Stimulated activated CD8-positive, alpha-beta memory T cell treated with anti-CD3 and anti-CD28 coated beads, Interleukin-4, amount 100 ng/mL, for 4 hours (primary cell): ENCODE data around the gene NADSYN1.

Experiments used
- DNase-seq, 2 donors: peaks; one replicate each; pipeline ENCODE4 v3.0.0-alpha.2; 2020; ENCODE audit warnings: low read depth in 2 of 2, low spot score in 1 of 2

The NADSYN1 gene

GRCh38 chr11:71433648-71434450 lies 19.2 kb upstream of the NADSYN1 start:
- DNase-seq: no peak

DNA sequence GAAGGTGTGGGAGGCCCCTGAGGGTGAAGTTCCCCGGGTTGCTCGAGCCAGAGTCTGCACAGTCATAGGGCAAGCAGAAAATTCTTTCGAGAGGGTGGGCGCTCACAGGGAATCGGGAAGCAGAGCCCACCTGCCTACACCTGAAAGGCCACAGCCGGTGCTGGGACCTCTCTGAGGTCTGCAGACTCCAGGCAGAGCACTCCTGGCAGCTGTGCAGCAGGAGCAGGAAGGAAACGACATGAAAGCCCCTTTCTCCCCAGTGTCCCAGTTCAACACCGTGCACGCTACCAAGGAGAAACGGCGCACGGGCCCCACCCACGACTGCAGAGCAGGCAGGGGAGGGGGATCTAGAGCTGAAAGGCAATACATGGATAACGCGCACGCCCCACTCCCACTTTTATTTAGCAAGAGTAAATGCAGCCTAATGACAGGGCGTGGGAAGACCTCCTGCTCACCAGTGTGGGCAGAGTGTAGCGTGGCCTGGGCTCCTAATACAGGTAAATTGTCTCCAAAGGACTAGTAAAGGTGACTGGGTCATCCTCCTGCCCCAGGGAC lies 18.4 kb upstream of the NADSYN1 start:
- DNase-seq: no peak

GRCh38 chr11:71435278-71435951 lies 17.6 kb upstream of the NADSYN1 start:
- DNase-seq: no peak

DNA sequence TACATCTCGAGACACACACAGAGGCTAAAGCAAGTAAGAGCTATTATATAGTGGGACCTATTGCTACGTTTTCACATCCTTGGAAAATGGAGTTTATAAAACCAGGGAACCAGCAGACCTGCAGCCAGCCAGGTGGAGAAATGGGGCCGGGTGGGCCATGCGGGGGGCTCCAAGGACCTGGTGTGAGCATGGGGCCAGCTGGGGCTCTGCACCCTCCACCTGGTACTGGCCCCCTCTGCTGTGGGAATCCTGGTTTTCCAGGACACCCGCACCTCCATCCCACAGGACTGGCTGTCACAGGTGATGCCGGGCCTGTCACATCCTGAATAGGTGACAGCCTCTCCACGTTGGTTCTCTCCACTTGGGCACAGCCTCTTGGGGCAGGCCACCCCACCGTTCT lies 16.1 kb upstream of the NADSYN1 start:
- no peak for DNase-seq

DNA sequence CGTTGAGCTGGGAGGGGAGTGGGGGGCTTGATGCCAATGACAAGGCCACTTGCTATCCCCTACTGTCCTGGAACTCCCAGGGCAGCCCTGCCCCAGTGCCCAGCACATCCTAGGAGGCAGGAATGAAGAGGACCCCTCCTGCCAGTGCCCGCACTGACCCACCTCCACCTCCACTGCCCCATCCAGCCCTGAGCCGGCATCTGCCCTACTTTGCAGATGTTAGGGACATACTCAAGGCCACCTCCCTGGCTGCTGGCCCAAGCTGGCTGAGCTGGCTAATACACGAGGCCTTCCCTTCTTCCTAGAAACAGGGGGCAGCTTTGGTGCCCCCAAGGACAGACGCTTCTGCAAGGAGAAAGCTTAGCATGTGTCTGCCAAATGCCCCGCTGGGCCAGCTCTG lies 15.6 kb upstream of the NADSYN1 start:
- DNase-seq: no peak

- DNase-seq: no peak
Measured at GRCh38 chr11:71437879-71438278, 15.1 kb upstream of the NADSYN1 start.

GRCh38 chr11:71438650-71439049 lies 14.4 kb upstream of the NADSYN1 start:
- DNase-seq: no peak

- no peak for DNase-seq
Measured at GRCh38 chr11:71440021-71440755, 12.8 kb upstream of the NADSYN1 start.

DNA sequence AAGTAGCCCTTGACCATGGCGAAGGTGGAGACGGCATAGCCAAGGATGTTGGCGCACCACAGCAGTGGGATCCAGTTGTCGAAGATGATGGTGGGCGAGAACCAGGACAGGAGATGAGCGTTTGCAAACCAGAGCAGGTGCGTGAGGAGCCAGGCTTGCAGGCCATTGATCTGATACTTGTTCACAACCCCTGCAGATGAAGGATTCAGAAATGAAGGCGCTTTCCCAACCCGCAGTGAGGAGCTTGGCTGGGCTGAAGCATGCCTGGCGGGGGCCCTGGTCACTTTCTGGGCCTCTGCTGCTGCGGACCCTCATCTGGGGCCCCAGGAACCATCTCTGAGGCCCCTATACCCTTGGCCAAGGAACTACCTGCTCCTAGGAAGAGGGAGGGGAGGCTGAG lies 11.8 kb upstream of the NADSYN1 start:
- no peak for DNase-seq

- no peak for DNase-seq
Measured at GRCh38 chr11:71442123-71442522, 10.9 kb upstream of the NADSYN1 start.

DNA sequence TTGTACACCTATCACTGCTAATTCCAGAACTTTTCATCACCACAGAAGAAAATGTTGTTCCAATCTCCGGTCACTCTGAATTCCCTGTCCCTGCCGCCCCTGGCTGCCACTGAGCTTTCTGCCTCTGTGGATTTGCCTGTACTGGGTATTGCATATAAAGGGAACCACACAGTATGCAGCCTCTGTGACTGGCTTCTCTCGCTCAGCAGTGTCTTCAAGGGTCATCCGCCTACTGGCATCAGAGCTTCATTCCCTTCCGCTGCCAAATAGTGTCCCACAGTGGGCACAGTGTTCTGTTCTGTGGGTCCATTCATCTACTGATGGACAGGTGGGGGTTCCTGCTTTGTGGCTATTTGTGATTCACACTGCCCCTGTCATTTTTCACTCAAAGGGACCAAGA lies 10.1 kb upstream of the NADSYN1 start:
- no peak for DNase-seq

DNA sequence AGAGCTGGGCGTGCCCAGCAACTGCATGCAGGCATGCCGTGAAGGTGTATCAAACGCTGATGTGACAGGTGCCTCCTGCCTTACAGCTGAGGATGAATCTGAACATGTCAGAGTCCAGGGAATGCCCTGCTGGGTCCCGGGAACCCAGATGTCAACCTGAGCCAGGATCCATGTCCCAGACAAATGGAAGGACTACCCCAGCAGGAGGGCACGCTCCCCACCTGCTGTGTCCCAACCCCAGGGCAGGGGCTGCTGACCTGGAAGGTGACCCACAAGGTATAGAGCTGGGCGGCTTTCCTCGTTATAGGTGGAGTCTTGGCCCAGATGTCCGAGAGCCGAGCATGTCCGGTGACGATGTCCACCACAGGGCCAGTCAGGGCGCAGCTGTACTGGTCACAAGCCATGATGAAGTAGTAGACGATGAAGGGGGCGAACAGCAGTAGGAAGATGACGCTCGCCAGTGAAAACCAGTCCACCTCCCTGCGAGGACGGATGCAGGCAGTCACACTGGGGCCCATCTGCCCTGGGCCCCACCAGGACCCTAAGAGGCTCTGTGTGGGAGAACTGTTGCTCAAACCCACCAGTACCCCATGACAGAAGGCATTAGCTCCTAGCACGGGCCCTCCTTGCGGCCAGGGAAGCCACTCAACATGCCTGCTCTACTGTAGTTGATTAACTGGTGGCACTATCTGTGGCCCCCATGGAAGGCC lies 9.1 kb upstream of the NADSYN1 start:
- DNase-seq: no peak

DNA sequence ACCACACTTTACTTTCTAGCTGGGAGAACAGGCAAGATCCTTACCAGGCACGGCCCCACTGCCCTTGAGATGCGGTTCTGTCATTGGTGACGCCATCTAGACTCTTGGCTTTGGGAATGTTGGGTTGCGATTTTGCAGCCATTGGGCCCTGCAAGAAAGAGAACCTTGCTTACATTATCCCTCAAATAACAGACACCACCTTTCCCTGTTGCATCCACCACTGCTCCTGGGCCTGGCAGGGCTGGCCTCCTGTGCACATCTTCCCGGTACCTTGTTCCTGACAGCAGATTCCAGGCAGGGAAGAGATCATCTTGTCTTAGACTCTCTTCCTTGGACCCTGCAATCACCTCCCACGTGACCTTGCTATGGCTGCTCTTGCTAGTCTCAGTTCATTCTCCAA lies 8.2 kb upstream of the NADSYN1 start:
- DNase-seq: no peak

DNA sequence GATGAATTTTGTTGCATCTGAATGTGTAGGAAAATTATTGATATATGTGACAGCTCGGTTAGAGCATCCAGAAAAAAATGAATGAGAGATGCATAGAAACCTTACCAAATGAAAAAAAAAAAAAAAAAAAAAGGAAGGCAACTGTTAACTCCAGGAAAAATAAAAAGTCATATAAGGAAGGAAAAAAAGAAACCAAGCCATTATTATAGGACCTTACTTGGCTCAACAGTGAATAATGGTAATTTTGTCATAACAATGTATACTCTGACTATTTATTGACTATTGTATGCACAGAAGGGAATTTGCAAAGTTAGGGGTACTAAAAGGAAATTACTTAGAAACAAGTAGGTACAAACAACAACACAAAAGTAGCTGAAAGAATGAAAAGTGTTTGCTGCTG lies 6.9 kb upstream of the NADSYN1 start:
- no peak for DNase-seq

DNA sequence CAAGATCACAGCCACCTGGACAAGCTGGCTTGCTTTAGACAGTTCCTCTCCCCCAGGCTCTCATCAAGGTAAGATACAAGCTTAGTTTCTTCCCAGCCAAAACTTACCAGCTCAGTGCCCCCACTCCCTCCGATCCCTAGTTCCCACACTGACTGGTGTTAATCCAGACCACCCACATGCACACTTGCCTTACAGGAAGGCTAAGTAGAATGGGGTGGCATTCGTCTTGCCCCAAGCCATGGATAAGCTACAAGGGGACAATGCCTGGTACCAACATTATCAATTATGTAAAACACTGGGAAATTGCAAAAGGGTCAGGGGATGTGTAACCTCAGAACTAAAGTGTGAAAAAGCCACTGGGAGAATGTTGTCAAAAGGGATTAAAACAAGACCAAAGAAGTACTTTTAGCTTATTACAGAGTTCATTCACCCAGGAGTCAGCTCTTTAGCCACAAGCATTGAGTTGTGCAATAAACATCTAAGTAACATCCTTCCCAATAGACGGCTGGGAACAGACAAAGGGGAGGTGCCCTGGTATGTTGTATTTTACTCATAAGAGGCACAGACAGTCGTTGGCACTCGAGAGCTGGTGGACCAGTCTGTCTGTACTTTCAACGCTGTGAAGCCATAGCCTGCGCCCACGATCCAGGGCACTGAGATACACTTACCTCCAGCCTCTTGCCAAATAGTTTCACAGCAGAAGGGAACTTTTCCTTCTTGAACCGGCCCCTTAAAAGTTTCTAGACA lies 5.9 kb upstream of the NADSYN1 start:
- no peak for DNase-seq

DNA sequence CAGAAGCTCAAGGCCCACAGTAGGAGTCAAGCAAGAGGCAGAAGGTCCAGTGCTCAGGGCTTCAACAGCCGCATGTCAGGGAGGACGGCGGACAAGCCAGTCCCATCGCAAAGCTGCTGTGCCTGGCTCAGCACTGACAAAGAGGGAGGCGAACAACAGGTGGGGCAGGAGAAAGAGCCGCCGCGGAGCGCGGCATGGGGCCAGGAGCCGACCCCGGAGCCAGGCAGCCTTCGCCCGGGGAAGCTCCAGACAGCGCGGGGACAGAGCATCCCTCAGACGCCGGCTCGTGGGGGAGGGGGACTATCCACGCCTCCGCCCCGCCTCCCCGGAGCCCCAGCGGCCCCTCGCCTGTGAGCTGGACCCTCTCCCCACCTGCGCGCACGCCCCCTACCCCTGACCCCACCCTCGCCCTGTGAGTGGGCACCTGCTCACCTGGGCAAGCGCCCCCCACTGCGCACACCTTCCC lies 5.2 kb upstream of the NADSYN1 start:
- DNase-seq: no peak

DNA sequence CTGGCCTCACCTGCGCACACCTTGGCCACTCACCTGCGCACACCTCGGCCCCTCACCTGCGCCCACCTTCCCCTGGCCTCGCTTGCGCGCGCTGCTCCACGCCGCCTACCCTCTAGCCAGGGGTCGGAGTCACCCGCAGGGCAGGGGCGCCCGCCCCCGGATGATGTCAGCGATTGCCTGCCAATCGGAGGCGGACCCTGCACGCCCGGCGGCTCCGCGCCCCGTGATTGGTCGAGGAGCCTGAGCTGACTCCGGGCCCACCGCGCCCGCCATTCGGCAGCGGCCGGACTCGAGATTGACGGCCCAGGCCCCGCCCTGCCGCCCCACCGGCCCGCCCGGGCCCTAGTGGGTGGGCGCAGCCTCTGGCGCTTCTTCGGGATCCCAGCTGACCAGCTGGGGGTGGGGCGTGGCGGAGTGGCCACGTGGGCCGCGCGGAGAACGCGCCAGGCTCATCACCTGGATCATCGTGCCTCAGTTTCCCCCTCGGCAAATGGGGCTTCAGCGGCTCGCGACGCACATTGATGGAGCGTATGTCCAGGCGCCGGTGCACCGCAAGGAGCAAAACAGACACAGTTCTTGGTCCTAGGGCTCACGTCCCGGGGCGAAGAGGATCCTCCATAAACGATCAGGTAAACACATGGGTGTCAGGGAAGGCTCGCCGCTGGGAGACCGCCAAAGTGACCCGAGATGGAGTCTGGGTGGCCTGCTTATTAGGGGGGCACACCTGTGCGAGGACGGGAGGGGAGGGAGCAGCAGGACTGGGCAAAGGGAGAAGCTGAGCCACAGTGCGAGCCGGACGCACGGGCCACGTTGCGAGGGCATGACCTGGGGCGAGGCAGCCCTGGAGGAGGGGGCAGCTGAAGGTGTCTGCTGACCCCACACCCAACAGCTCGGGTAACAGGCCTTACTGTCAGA lies 4.5 kb upstream of the NADSYN1 start, which contains the start of gene DHCR7:
TSS of gene DHCR7 (minus strand) at position 137 of the 915 bp plus-strand sequence. CDS start 3,441 bp downstream, outside the sequence.
- DNase-seq: peak; percentile 89 to 90

GRCh38 chr11:71449596-71449995 lies 3.4 kb upstream of the NADSYN1 start:
- DNase-seq: no peak

DNA sequence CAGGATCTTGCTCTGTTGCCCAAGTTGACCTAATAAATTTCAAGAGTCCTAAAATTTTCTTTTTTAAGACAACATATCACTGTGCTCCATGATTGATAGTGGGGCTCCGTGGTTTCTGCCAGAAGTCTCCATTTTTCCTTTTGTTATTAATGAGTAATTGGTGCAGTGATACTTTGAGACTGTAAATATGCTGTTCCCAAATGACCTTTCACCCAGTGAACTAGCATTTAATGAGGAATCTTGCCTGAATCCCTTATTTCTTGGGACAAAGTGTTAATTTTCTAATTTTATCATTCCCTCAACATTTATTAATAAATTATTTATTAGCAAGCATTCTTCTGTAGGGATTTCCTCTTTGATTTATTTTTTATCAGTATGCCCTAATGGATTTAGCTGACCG lies 2.5 kb upstream of the NADSYN1 start:
- no peak for DNase-seq
